ENCODE results near the gene MRTO4. TPM values are rescaled to one million over a fixed set of nuclear protein-coding genes. Genes with fewer than 3 reads are reported as not detected.

Gene MRTO4
- total and polyA plus RNA-seq, 2 of the 13 experiments (the other 11 are each of a cell fraction or from before 2014, with no cell fraction given): 28.1 to 59.2 TPM

GRCh38 chr1:19222979-19223824 is 28.4 kb upstream of the MRTO4 start (continued):
- TF ChIP-seq PBX3 (CRISPR knock-in tag; IDR thresholded peaks at IDR 0.05; ENCODE audit: borderline replicate concordance): no peak
- no peak for TF ChIP-seq ZNF256 (CRISPR knock-in tag; conservative IDR thresholded peaks at IDR 0.05)
- no peak for TF ChIP-seq STAT6 (CRISPR knock-in tag; IDR thresholded peaks at IDR 0.05; ENCODE audit: borderline replicate concordance)
- peak; percentile 19; the same call in 1 of the 2 replicates for TF ChIP-seq SOX6 (IDR thresholded peaks at IDR 0.05)
- TF ChIP-seq SOX6 (CRISPR knock-in tag; IDR thresholded peaks at IDR 0.05): peak; percentile 99
- no peak for TF ChIP-seq AHR (CRISPR knock-in tag; IDR thresholded peaks at IDR 0.05)
- no peak for TF ChIP-seq ZNF549 (CRISPR knock-in tag; IDR thresholded peaks at IDR 0.05)
- TF ChIP-seq TARDBP (CRISPR knock-in tag; IDR thresholded peaks at IDR 0.05): peak; percentile 67; the same call in 1 of the 2 replicates
- no peak for TF ChIP-seq ZBTB4 (CRISPR knock-in tag; IDR thresholded peaks at IDR 0.05; ENCODE audit: borderline replicate concordance)
- no peak for TF ChIP-seq GTF2F1 (IDR thresholded peaks at IDR 0.05; ENCODE audit: low read length)
- TF ChIP-seq MTERF4 (CRISPR knock-in tag; IDR thresholded peaks at IDR 0.05): no peak
- TF ChIP-seq KMT2A (CRISPR knock-in tag; IDR thresholded peaks at IDR 0.05): no peak
- no peak for TF ChIP-seq UBTF (CRISPR knock-in tag; IDR thresholded peaks at IDR 0.05)
- TF ChIP-seq PLSCR1 (CRISPR knock-in tag; IDR thresholded peaks at IDR 0.05; ENCODE audit: borderline replicate concordance): no peak
